Uterus (tissue), 2 donors: ENCODE measurements around the gene COL4A1.

Source experiments
- POLR2A ChIP-seq, 2 donors: fragments of 450-650 bp; IDR thresholded peaks; one replicate each; pipeline ENCODE4 v1.6.1; 2016; ENCODE audit warnings: antibody characterized with exemption in 2 of 2, mild to moderate bottlenecking in 1 of 2, moderate library complexity in 1 of 2
- TF ChIP-seq, protein P1 (sequence below), 4 experiments: fragments of 200-600 bp in 2 of 4; fragments of 450-650 bp in 2 of 4; sonication (generic) in 2 of 4; IDR thresholded peaks; one replicate each; pipeline ENCODE4 v1.5.1; 2016 to 2019; ENCODE audit warnings: antibody characterized with exemption in 4 of 4, mild to moderate bottlenecking in 2 of 4, moderate library complexity in 1 of 4

DNA sequence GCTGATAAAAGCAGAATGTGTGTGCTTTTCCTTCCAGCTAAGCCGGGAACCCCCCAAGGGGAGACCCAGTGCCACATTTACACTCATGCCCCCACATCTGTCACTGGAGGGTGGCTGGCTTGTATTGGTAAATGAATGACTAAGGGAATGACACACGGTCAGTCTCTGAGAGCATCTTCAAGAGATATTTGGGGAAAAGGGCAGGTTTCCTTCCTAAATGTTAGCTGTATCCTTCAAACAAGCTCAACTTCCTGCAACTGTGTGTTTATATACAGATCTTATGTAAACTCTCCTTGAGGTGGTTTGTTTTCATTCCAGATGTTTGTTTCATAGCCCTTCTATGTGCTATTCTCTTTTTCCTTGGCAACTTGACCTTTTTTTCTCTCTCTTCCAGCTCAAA is 192.6 kb downstream of the COL4A1 start:
- no peak for TF ChIP-seq POLR2A (IDR thresholded peaks at IDR 0.05)
- TF ChIP-seq, protein P1, sequence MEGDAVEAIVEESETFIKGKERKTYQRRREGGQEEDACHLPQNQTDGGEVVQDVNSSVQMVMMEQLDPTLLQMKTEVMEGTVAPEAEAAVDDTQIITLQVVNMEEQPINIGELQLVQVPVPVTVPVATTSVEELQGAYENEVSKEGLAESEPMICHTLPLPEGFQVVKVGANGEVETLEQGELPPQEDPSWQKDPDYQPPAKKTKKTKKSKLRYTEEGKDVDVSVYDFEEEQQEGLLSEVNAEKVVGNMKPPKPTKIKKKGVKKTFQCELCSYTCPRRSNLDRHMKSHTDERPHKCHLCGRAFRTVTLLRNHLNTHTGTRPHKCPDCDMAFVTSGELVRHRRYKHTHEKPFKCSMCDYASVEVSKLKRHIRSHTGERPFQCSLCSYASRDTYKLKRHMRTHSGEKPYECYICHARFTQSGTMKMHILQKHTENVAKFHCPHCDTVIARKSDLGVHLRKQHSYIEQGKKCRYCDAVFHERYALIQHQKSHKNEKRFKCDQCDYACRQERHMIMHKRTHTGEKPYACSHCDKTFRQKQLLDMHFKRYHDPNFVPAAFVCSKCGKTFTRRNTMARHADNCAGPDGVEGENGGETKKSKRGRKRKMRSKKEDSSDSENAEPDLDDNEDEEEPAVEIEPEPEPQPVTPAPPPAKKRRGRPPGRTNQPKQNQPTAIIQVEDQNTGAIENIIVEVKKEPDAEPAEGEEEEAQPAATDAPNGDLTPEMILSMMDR (IDR thresholded peaks at IDR 0.05), result no peak
